HG03103 (cell line): ENCODE data around the gene ESRRG.

Experiments used
- ATAC-seq: cut with Tn5 transposase; IDR thresholded peaks from one replicate; pipeline ENCODE4 v1.9.1; 2021; ENCODE audit warnings: low read depth; ENCODE audit not compliant: unreplicated experiment

Gene ESRRG

GRCh38 chr1:216462066-216462775 lies 261.0 kb downstream of the ESRRG start:
- ATAC-seq = no peak

DNA sequence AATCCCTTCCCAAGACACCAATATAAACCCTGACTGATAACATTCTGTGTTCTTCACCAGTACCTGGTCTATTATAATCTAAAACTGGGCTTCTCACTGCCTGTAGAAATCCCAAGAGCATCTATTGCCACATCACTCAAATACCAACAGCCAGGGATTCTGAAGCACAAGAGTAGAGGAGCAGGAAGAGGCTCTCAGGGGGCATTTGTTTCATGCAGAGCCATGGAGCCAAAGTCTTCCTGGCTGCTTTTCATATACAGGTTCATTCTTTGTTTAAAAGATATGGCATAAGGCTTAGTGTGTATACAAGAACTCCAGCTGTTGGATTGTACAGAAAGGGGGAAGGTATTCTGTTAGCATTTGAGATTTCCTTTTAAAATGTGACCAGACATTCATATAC lies 261.8 kb downstream of the ESRRG start:
- ATAC-seq = no peak

GRCh38 chr1:216459651-216460207 lies 263.5 kb downstream of the ESRRG start:
- ATAC-seq = no peak

DNA sequence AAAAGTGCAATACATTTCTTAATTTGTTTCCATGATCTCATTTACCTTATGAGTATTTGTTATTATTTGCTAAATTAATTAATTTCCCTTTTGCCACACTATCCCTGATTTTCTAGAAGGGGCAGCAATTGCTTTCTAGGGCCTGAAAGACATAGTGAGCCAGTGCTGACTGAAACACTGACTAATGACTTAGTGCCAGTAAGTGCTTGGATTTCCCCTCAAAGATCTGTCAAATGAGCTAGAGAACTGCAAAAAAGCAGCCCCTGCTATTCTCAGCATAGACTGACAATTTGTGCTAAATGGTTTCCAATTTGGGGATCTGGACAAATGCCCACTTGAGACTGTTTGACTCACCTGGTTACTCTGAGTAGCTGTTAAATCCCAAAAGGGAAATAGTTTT lies 264.4 kb downstream of the ESRRG start:
- ATAC-seq = no peak

GRCh38 chr1:216457356-216457755 lies 265.9 kb downstream of the ESRRG start:
- no peak for ATAC-seq

DNA sequence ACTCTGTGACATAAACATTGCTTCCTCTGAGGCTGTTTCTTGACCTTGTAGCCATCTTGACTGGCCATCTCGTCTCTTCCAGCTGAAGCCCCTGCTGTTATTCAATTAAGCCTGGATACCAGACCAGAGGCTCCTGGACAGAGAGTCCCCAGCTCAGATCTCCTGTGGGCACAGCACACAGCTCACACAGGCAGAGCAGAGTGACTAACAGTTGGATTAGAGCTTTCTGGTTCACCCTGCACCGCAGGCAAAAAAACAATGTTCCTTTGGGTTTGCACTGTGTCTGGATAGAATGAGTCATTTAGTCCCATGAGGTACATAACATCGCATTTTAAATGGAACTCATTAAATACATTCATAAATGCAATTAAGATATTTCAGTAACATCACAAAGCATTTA lies 266.5 kb downstream of the ESRRG start:
- no peak for ATAC-seq

- no peak for ATAC-seq
These were observed 269.5 kb downstream of the ESRRG start for GRCh38 chr1:216453777-216454176.
